Measurements from ENCODE around the gene TRMU. TPM values are rescaled to one million over a fixed set of nuclear protein-coding genes. Genes with fewer than 3 reads are reported as not detected.

TRMU gene
- total and polyA plus RNA-seq, 4 donors, result 14.3 to 34.4 (median 18.6) TPM

DNA sequence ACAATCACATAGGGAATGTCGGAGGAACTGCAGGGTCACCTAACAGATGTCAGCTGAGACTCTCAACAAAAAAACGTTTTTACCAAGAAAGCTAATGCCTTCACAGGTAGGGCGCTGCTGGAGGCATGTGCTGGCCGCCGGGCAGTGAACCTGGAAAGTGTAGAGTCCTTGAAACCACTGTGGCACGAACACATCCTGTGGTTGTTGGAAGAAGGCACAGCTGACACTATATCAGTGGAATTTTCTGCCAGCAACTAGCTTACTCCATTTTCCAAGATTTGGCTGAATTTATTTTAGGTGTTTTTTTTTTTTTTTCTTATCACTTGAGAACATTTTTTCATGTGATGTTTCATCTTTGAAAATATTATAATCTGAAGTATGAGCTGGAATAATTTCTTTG, 14.2 kb downstream of the TRMU start:
- no peak for TF ChIP-seq JUND (IDR thresholded peaks at IDR 0.05)
- TF ChIP-seq TAF1 (conservative IDR thresholded peaks at IDR 0.05), result no peak
- no peak for TF ChIP-seq NR2F2 (IDR thresholded peaks at IDR 0.05)
- no peak for TF ChIP-seq GABPA (IDR thresholded peaks at IDR 0.05 in 1 of 2, conservative IDR thresholded peaks at IDR 0.05 in 1 of 2)
- no peak for TF ChIP-seq REST (IDR thresholded peaks at IDR 0.05)
- Histone ChIP-seq H3K9ac (ENCODE audit: low read depth in 1 of 2, low read length in 2 of 2) (no peak overlapping the region), H3K36me3 (ENCODE audit: control insufficient read depth in 4 of 4, insufficient read depth in 3 of 4, low read depth in 1 of 4, low read length in 3 of 4) (peaks cover 28 to 84% (median 46%) of the 10 kb centered on the region in 4 donors), H3K4me3 (ENCODE audit: low read depth in 1 of 3, low read length in 3 of 3) (no peak overlapping the region), H3K9me3 (ENCODE audit: control insufficient read depth in 4 of 4, low read length in 3 of 4) (no peaks in the 10 kb centered on the region), H3K27me3 (ENCODE audit: control insufficient read depth in 4 of 4, insufficient read depth in 4 of 4, low read length in 3 of 4) (no peaks in the 10 kb centered on the region), H3K27ac (ENCODE audit: low read depth in 1 of 2, low read length in 2 of 2) (no peak overlapping the region), H3K4me1 (ENCODE audit: control insufficient read depth in 4 of 4, insufficient read depth in 4 of 4, low read length in 3 of 4) (no peaks in the 10 kb centered on the region)
- WGBS, result 82% methylated on average over 6 of the region's 6 CpGs
- no peak for DNase-seq (ENCODE audit: low spot score)

DNA sequence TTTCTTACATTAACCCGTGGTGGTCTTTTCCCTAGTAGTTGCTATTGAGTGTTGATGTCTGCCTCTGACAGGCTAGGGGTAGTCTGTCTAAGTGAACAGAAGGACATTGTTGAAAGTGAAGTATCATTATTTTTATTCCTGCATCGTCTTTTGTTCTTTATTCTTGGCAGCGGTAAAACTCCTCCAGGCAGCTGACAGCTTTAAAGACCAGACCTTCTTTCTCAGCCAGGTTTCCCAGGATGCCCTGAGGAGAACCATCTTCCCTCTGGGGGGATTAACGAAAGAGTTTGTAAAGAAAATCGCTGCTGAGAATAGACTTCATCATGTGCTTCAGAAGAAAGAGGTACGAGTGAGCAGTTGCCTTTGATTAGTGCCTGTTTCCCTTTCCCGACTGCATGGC, 14.6 kb downstream of the TRMU start:
- Histone ChIP-seq H3K27ac (ENCODE audit: low read depth in 1 of 2, low read length in 2 of 2) (no peak overlapping the region), H3K9ac (ENCODE audit: low read depth in 1 of 2, low read length in 2 of 2) (no peak overlapping the region), H3K9me3 (ENCODE audit: control insufficient read depth in 4 of 4, low read length in 3 of 4) (no peaks in the 10 kb centered on the region), H3K4me3 (ENCODE audit: low read depth in 1 of 3, low read length in 3 of 3) (no peak overlapping the region), H3K4me1 (ENCODE audit: control insufficient read depth in 4 of 4, insufficient read depth in 4 of 4, low read length in 3 of 4) (no peaks in the 10 kb centered on the region), H3K36me3 (ENCODE audit: control insufficient read depth in 4 of 4, insufficient read depth in 3 of 4, low read depth in 1 of 4, low read length in 3 of 4) (peaks cover 28 to 82% (median 44%) of the 10 kb centered on the region in 4 donors), H3K27me3 (ENCODE audit: control insufficient read depth in 4 of 4, insufficient read depth in 4 of 4, low read length in 3 of 4) (no peaks in the 10 kb centered on the region)
- WGBS, result 93% methylated on average over 7 of the region's 7 CpGs
- TF ChIP-seq TAF1 (conservative IDR thresholded peaks at IDR 0.05), result no peak
- DNase-seq (ENCODE audit: low spot score), result no peak

DNA sequence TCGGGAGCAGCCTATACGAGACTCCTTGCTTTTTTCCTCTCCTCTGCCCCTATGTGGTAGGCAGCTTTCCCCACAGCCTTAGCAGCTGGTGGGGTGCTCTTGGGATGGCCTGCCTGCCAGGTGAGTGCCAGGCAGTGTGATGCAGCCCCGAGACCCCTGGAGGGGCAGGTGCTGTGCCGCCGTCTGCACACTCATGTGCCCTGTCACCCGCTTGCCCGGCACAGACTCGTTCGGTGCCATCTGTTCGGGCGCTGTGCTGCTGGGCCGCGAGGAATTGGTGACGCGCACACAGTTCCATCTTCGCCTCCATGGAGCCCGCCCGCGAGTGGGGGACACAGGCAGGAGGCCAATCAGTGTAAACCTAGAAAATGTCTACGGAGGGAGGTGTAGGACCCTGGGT, 15.1 kb downstream of the TRMU start:
- 96% methylated on average over 20 of the region's 20 CpGs for WGBS
- TF ChIP-seq HNF4A (conservative IDR thresholded peaks at IDR 0.05) (no peak), ZBTB33 (IDR thresholded peaks at IDR 0.05) (no peak), JUND (IDR thresholded peaks at IDR 0.05) (no peak), FOXA2 (IDR thresholded peaks at IDR 0.05) (no peak)
- TF ChIP-seq, protein P1, sequence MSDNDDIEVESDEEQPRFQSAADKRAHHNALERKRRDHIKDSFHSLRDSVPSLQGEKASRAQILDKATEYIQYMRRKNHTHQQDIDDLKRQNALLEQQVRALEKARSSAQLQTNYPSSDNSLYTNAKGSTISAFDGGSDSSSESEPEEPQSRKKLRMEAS (IDR thresholded peaks at IDR 0.05), result no peak
- TF ChIP-seq, protein P2, sequence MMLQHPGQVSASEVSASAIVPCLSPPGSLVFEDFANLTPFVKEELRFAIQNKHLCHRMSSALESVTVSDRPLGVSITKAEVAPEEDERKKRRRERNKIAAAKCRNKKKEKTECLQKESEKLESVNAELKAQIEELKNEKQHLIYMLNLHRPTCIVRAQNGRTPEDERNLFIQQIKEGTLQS (IDR thresholded peaks at IDR 0.05), result no peak
- TF ChIP-seq, protein P3, sequence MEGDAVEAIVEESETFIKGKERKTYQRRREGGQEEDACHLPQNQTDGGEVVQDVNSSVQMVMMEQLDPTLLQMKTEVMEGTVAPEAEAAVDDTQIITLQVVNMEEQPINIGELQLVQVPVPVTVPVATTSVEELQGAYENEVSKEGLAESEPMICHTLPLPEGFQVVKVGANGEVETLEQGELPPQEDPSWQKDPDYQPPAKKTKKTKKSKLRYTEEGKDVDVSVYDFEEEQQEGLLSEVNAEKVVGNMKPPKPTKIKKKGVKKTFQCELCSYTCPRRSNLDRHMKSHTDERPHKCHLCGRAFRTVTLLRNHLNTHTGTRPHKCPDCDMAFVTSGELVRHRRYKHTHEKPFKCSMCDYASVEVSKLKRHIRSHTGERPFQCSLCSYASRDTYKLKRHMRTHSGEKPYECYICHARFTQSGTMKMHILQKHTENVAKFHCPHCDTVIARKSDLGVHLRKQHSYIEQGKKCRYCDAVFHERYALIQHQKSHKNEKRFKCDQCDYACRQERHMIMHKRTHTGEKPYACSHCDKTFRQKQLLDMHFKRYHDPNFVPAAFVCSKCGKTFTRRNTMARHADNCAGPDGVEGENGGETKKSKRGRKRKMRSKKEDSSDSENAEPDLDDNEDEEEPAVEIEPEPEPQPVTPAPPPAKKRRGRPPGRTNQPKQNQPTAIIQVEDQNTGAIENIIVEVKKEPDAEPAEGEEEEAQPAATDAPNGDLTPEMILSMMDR (IDR thresholded peaks at IDR 0.05; ENCODE audit: low read depth, low read length, missing input control), result no peak
- Histone ChIP-seq H3K36me3 (ENCODE audit: control insufficient read depth in 4 of 4, insufficient read depth in 3 of 4, low read depth in 1 of 4, low read length in 3 of 4) (peaks cover 28 to 79% (median 42%) of the 10 kb centered on the region in 4 donors), H3K4me1 (ENCODE audit: control insufficient read depth in 4 of 4, insufficient read depth in 4 of 4, low read length in 3 of 4) (no peaks in the 10 kb centered on the region), H3K27ac (ENCODE audit: low read depth in 1 of 2, low read length in 2 of 2) (no peak overlapping the region), H3K9ac (ENCODE audit: low read depth in 1 of 2, low read length in 2 of 2) (no peak overlapping the region), H3K27me3 (ENCODE audit: control insufficient read depth in 4 of 4, insufficient read depth in 4 of 4, low read length in 3 of 4) (no peaks in the 10 kb centered on the region), H3K4me3 (ENCODE audit: low read depth in 1 of 3, low read length in 3 of 3) (no peak overlapping the region), H3K9me3 (ENCODE audit: control insufficient read depth in 4 of 4, low read length in 3 of 4) (no peaks in the 10 kb centered on the region)
- DNase-seq (ENCODE audit: low spot score), result no peak

Measured in liver (tissue), 9 donors.